ENCODE measurements around the gene PRX.
"Not testable (repeated sequence)": the region's sequence is repeated elsewhere in the genome, so short reads cannot be mapped to it uniquely, and the experiment has no call there.

Gene PRX

DNA sequence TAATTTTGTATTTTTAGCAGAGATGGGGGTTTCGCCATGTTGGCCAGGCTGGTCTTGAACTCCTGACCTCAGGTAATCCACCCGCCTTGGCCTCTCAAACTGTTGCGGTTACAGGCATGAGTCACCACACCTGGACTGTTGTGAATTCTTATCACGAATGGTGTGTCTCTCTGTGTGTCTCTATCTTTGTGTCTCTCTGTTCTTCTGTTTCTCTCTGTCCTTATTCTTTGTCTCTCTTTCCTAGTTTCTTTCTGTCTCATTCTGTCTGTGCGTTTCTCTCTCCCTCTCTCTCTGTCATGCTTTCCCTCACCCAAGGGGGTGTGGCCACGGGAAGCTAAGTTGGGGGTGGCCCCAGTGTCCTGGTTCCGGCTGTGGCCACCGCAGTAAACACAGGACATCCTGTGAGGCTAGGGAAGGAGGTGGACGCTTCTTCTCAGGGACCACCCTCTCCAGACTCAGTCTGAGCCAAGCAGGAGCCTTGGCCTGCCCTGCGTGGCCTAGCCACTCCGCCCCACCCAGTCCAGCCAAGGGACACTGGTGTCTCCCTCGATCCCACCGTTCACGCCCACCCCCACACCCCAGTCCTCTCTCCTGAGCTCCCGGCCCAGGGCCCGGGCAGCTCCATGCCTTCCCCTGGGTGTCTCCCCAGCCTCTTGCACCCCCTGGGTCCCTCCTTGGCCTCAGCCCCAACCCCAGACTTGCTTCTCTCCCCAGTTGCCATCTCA is 3.9 kb upstream of the PRX start:
- DNase-seq (ENCODE audit: low spot score): peak; percentile 38

DNA sequence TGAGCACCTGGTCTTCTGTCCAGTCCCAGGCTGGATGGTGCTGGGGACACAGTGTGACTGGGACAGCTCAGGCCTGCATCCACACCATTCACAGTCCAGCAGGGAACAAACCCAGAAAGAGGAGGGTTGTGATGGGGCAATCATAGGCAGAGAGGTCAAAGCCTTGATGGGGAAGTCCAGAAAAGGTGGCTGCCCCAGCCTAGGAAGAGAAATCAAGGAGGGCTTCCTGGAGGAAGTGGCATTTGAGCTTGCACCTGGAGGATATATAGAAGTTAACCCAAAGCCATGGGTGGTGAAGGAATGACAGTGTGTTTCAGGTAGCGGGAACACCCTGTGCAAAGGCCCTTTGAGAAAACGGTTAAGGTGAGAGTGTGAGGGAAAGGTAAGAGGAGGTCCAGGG is 2.6 kb upstream of the PRX start:
- no peak for DNase-seq (ENCODE audit: low spot score)

DNA sequence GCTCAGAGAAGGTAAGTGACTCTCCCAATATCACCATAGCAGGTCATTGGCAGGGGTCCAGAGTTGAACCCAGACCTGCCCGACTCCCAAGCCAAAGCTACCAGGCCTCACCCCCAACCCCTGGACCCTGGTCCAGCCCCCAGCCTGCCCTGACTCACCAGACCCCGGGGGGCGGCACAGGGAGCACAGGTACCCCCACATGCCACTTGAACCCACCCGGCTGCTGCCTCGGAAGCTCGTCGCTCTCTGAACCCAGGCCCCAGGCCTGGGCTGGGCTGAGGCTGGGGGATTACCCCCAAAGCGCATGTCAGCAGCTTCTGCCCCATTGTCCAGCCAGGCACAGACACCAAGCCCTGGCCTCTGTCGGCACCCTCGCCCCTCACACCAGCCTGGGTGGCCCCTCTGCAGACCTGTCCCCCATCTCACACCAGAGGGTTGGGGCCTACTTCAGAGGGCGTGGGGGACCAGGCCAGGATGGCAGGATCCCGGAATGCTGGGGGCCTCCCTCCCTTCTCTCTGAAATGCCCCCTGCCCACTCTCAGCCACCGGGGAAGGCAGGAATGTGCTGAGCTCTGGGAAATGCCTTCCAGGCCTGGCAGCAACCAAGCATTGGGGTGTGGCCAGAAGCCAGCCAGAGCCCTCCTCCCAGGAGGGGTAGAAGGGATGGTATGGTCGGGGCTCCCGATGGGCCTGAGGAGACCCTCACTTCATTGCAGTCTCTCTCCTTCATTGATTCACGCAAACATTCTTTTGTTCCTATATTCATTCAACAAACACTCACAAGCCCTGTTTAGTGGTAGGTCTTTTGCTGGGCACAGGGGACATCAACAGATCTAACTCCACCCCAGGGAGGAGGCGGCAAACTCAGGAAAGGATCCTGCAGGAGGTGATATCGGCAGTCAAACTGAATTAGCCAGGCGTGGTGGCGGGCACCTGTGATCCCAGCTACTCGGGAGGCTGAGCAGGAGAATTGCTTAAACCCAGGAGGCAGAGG is 1.7 kb upstream of the PRX start:
- DNase-seq (ENCODE audit: low spot score): no peak

DNA sequence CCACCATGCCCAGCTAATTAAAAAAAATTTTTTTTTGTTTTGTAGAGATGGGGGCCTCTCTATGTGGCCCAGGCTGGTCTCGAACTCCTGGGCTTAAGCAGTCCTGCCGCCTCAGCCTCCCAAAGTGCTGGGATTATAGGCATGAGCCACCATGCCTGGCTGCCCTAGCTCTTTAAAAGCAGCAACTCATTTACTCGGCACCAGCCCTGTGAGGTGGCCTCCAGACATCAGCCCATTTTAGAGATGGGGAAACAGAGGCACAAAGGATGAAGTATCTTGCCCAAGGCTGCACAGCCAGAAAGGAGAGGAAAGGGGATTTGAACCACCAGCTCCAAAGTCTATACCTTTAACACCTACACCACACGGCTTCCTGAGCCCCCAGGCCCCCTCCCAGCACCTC is 312 bp downstream of the PRX start:
- DNase-seq (ENCODE audit: low spot score): no peak

DNA sequence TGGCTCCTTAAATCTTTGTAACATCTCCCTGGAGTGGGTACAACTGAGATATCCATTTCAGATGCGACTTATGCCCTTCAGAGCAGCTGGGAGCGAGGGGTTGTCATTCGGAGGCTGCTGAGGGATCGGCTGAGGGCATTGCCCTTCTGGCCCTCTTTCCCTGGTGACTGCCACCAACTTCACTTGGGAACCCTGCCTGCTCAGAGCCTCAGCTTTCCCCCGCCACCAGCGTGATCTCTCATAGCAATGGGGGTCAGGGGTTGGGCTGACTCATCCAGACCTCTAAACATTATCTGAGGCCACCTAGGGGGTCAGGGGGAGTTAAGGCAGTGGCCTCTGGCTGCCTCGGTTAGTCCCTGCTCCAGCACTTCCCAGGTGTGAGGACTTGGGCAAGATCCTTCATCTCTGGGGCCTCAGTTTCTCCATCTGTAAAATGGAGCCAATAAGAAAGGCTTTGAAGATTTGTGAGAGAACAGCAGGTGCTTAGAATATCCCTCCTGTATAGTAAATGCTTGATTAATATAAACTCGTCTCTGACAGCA is 1.1 kb downstream of the PRX start:
- no peak for DNase-seq (ENCODE audit: low spot score)

DNA sequence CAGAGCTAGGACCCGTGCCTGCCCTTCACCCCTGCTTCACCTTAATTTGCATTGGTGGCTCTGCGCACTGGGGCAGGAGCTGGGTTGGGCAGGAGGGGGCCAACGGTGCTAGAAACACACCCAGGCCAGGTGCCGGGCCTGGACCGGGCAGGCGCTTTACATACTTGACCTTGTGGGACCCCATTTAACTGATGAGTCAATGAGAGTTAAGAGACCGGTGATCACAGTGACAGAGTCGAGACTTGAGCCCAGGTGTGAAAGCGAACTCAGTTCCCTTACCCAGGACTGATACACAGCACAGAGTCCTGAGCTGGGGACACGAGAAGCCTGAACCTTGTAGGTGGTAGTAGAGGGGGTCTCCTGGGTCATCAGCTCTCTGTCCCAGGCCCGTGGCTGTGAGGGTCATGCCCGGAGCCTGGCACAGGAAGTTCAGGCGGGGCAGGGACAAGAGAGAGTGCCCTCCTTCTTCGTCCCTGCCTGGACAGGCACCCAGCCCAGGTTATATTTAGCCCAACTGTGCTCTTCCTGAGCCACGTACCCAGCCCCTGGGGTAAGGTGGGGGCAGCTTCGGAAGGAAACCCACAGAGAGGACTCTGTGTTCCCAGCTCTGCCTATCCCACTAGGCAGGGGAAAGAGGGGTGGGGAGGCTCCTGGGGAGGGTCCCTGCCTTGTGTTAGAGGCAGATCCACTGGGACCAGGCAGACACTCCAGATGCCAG is 1.9 kb downstream of the PRX start:
- no peak for DNase-seq (ENCODE audit: low spot score)

- no peak for DNase-seq (ENCODE audit: low spot score)
Measured at GRCh38 chr19:40410030-40410389, 3.2 kb downstream of the PRX start.

DNA sequence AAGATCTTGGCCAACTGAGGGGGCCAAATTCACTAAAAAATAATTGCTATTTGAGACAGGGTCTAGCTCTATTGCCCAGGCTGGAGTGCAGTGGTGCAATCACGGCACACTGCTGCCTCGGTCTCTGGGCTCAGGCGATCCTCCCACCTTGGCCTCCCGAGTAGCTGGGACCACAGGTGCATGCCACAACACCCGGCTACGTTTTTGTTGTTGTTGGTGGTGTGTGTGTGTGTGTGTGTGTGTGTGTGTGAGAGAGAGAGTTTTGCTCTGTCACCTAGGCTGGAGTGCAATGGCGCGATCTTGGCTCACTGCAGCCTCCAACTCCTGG is 4.6 kb downstream of the PRX start:
- DNase-seq (ENCODE audit: low spot score): not testable (repeated sequence)

DNA sequence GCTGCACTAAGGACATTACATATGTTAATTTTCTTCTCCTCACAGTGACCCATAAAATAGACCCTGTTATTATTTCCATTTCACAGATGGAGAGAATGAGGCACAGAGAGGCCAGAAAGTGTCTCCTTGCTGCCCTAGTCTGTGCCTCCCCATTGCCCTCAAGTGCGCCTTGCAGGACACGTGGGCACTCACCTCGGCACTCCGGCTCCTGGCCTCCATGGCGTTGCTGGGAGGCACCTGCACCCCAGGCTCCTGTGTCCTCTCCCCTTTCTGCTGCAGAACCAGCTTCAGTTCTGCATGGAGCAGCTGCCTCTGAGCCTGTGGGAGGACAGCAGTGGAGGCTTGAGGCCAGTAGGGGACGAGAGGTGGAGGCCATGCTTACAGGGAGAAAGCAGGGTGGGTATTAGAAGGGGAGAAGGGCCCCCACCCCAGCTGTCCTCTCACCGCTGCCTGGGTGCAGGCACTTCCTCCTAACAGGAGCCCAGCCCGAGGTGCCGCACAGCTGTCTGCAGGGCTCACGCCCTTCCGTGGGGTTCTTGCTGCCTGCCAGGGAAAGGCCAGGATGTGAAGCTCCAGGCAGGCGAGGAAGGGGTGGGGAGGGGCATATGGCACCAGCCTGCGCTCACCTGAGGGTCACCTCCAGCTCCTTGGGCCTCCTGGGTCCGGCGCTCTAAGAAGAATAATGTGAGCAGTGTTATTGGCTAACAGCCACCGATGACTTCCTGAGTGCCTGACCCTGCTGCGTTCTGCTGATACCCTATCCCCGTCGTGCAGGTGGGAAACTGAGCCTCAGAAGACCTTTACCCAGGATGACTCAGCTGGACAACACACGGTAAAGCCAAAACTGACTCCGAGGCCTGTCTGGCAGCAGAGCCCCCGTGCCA is 5.2 kb downstream of the PRX start:
- no peak for DNase-seq (ENCODE audit: low spot score)

DNA sequence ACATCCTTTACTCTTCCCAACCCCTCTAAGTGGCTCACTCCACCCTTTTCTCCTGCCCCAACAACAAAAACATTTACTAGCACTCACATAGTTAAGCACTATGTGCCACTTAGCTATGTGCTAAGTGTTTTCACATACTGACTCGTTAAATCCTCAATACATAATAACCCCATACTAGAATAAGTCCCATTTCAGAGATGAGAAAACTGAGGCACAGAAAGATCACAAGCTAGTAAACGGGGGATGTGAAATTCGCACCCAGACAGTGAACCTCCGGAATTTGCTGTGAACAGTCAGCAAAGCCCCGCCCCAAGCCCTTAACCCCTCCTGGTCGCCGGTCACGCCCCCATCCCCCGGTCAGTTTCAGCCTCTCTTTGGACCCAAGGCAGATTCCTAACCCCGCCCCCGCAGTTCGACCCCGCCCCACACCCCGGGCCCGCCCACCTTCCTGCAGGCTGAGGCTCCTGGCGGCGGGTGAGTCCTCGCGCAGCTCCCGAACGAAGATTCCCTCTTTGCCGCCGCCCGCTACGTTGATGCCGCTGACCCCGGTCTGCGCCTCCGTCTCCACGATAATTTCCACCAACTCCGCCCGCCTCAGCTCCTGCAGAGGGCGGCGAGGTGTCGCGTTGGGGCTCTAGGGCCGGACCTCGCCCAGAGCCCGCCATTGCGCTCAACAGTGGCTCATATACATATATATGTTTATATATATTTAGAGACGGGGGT is 9.8 kb downstream of the PRX start:
- DNase-seq (ENCODE audit: low spot score): peak; percentile 97

DNA sequence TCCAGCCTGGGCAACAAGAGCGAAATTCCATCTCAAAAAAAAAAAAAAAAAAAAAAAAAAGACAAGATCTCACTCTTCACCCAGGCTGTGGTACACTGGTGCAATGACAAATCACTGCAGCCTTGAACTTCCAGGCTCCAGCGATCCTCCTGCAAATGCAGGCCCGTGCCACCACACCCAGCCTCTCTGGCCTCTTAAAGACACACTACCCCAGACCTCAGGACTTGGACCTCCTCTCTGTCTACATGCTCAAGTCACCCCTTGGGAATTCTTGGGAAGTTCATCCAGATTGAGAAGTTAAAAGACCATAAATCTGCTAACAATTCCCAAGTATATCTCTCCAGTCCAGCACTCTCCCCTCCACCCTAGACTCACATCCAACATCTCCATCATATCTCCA is 12.6 kb downstream of the PRX start:
- DNase-seq (ENCODE audit: low spot score): no peak

DNA sequence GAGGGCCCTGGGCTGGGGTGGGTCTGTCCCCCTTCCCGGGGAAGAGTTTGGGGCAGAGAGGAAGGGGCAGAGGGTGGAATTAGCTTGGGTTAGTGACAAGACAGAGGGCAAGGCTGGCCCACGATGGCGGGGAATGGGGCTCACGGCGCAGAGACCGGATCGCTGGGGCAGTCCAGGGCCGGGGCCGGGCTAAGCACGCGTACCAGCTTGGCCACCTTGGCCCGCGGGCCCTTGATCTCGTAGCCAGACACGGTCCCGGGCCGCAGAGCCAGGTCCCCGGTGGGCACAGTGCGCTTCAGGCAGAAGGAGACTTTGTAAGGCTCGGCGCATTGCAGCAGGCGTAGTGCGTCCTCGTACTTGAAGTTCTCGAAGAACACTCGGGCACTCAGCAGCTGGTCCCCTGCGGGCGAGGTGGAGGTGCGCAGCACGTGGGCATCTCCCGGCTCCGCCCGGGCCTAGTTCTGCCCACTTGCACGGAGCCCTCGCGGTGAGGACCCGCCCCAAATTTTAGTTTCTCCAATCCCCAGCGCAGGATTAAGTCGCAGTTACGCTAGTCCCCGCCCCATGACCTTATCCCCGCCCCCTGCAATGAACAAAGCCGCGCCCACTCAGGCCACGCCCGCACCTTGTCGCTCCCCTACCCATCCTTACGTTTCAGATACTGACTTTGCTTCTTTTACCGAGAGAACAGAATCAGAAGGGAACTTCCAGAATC is 14.6 kb downstream of the PRX start:
- DNase-seq (ENCODE audit: low spot score): no peak

- no peak for DNase-seq (ENCODE audit: low spot score)
Measured at GRCh38 chr19:40397568-40397906, 15.6 kb downstream of the PRX start.

- DNase-seq (ENCODE audit: low spot score): no peak
Measured at GRCh38 chr19:40396886-40397567, 16.2 kb downstream of the PRX start.

DNA sequence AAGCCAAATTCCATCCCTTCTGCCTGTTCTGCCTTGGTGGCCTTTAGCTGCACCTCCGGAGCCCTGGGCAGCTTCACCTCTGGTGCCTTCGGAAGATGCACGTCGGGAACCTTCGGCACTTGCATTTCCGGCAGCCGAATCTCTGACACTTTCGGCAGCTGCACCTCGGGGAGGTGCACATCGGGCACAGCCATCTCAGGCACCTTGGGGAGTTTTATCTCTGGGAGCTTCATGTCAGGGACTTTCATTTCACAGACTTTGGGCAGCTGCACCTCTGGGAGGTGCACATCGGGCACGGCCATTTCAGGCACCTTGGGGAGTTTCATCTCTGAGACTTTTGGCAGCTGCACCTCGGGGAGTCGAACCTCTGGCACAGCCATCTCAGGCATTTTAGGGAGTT is 17.2 kb downstream of the PRX start:
- DNase-seq (ENCODE audit: low spot score): no peak

- no peak for DNase-seq (ENCODE audit: low spot score)
Measured at GRCh38 chr19:40394816-40395210, 18.4 kb downstream of the PRX start.

DNA sequence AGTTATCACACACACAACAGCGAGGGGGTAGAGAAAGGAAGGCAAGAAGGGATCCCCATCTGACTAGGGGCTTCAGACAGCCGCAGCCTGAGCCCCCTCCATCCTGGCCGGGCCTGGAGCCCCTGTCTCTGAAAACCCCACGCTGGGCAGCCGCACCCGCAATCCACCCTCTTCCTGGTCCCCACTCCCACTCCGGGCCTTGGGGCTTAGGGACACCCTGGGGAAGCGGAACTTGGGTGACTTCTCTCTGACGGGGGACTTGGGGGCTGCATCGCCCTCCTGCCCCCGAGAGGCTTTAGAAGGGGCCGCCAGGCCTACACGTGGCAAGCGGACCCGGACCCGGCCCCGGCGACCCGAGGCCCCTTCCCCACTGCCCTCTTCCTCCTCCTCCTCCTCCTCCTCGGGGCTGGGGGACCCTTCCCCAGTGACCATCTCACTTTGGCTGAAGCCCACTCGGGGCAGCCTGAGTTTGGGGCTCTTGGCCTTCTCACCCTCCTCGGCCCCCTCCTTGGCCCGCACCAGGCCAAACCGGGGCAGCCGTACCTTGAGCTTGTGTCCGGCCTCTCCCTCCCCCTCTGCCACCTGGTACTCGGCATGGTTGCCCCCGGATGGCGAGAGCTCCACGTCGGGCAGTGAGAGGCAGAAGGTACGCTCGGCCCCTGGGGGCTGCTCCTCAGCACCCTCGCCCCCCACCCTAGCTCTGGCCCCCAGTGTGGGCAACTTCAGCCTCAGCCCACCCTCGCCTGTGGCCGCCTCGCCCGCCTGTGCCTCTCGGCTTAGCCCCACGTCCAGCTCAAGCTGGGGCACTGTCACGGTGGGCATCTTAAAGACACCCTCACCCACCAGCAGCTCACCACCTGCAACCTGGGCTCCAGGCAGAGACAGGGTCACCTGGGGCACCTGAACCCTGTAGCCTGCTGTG is 19.0 kb downstream of the PRX start:
- no peak for DNase-seq (ENCODE audit: low spot score)

- DNase-seq (ENCODE audit: low spot score): no peak
Measured at GRCh38 chr19:40392894-40393517, 20.2 kb downstream of the PRX start.
